Fibroblast of skin of left quadriceps (primary cell): ENCODE results near the gene SHMT2.

Experiments
- DNase-seq, 2 experiments: peaks; one replicate each; pipeline ENCODE4 v3.0.0-alpha.2; 2013; ENCODE audit warnings: low read depth in 2 of 2

SHMT2 gene

GRCh38 chr12:57214398-57214781 lies 15.1 kb upstream of the SHMT2 start:
- DNase-seq = no peak

DNA sequence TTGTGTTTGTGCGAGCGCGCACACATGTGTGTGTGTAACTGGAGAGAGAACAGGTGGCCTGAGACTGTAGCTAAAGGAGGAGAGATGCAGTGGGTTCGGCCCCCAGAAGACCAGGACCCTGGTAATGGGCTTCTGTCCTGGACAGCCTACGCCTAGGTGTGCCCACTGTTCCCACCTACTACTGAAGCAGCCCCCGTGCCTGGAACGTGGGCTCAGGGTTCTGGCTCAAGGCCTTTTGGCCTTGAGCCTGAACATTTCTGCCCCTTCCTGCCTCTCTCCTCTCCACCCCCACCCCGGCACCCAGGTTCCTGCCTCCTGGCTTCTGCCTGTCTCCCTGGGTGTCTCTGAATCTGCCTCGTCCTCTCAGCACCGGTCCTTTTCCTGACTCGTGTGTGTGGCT lies 14.4 kb upstream of the SHMT2 start:
- no peak for DNase-seq

GRCh38 chr12:57215668-57216013 lies 13.9 kb upstream of the SHMT2 start:
- DNase-seq = no peak

DNA sequence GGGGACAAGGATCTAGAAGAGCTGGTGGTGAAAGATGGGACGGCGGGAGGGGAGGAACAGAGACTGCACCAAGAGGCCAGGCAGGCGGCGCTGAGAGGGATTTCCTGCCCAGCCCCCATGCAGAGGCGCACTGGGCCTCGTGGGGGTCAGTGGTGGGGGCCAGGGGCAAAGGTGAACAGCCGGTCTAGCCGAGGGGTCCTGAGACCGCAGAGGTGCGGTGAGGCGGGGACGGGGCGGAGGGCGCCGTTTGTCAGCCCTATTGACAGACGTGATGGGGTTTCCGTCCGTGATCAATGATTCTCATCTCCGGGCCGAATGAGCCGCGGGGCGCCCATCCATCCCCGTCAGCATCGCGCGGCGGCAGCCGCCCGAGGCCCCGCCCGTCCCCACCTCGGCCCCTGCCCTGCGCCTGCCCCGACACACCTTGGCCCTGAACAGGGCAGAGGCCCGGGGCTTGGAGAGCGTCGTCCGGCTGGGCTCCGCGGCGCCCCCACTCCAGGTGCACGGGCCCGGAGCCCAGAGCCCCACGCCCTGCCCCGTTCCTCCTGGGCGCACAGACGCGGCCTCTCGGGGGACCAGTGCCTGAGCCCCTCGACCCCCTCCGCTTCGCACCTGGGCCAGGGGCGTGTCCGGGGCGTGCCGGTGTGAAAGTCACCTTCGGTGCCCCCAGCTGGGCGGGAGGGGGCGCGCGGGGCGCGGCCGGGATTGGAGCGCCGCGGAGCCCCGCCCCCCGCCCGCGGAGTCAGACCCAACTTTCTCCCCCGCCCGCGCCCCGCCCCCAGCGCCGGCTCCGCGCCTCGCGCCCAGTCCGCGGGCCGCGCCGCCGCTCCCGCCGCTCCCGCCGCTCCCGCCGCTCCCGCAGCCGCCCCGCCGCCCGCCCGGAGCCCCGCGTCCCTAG lies 13.2 kb upstream of the SHMT2 start, which contains the start of gene NXPH4:
Gene NXPH4, plus strand, starts transcription at position 781 of the 898 bp plus-strand sequence. CDS start 176 bp downstream, outside the sequence.
- no peak for DNase-seq

DNA sequence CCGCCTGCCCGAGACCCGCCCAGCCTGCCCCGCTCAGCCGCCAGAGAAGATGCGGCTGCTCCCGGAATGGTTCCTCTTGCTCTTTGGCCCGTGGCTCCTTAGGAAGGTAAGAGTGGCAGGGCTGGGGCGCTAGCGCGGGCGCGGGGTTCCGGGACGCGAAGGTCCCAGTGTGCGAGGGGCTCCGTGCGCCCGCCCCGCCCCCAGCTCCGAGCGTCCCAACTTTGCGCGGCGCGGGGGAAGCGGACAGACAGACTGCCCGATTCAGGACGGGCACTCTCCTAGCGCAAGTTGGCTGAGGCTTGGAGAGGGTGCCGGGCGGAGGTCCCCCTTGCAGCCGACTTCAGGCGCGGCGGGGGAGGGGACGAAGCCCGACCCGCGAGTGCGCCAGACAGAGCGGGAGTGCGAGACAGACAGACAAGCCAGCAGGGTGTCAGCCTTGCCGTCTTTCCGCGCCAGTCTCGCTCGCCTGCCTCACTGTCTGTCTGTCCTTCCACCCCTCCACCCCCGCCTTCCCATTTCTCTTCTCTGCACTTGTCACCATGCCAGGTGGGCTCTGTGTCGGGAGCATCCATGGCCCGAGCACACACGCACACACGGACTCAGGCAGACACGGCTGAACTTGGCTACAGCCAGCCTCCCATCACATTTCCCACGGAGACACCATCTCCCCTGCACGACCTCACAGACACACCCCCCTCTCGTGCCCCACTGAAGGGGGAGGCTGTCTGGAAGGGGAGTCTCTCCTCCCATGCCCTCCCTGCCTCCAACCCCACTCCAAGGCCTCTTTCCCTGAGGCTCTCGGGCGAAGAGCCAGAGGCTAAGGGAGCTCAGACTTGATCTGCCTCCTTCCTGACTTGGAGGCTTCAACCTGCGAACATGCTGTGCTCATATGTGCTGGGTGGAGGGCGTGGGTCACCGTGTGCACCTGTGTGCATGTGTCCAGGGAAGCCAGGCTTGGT lies 12.3 kb upstream of the SHMT2 start:
- no peak for DNase-seq

DNA sequence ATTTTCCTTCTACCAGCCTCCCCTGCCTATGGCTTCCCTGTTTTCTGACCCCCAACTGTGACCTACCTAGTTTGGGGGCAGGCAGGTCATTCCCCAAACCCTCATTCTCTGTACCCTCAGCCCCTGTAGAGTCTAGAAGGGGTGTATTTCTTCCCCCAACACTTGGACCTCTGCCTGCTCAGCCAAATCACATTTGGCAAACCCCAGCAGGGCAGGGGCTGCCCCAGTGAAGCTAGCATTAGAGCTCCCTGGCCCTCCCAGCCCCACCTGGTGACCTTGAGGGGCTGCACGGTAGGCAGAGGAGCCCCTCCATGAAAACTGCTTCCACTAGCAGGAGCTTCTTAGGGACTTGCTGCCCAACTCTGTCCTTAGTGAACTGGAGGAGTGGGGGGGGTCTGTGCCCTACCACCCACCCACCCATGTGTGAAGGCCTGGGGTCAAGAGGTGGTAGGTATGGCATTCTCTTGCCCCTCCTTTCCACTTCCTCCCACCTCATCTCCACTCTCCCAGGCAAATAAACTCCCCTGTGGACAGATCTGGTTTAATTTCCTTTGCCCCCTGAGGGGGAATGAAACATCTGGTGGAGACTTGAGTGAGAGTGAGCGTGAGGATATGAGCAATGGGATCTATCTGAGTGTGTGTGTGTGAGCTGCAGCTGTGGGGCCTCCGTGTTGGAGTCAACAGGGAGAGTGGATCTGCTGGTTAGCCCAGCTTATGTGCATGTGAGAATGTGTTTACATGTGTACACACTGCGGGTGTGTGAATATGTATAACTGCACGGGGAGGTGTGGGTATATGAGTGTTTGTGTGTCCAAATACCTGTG lies 11.3 kb upstream of the SHMT2 start:
- no peak for DNase-seq

DNA sequence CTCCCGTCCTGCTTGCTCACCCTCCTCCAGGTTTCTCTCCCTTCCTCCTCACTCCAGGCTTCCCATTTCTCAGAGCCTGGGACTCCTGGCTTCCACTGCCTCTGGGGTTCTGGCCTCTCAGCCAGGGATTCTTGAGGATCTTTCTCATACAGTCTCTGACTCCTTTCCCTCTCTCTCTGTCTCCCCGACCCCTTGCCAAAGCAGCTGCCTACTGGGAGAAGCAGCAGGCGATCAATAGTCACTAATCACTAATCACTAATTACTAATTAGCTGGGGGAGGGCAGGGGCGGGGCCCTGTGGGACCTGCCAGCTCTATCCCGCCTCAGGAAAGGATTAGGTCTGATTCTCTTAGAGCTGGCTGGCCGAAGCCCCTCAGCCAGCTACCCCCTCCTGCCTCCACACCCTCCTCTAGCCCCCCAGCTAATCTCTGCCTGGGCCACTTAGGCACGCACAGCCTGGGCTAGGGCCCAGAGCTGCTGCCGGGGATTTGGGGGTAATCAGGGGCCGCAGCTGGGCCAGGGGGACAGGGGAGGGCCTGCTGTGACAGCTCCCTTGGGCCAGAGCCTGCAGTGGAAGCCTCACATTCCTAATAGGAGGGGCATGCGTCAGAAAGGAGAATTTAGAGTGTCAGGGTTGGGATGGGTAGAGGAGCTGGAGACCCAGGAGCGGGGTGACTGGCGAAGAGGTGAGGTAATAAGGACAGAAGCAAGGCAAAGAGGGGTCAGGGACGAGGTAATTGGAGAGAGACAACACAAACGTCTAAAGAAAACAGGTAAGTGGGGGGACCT lies 10.1 kb upstream of the SHMT2 start:
- DNase-seq = no peak

DNA sequence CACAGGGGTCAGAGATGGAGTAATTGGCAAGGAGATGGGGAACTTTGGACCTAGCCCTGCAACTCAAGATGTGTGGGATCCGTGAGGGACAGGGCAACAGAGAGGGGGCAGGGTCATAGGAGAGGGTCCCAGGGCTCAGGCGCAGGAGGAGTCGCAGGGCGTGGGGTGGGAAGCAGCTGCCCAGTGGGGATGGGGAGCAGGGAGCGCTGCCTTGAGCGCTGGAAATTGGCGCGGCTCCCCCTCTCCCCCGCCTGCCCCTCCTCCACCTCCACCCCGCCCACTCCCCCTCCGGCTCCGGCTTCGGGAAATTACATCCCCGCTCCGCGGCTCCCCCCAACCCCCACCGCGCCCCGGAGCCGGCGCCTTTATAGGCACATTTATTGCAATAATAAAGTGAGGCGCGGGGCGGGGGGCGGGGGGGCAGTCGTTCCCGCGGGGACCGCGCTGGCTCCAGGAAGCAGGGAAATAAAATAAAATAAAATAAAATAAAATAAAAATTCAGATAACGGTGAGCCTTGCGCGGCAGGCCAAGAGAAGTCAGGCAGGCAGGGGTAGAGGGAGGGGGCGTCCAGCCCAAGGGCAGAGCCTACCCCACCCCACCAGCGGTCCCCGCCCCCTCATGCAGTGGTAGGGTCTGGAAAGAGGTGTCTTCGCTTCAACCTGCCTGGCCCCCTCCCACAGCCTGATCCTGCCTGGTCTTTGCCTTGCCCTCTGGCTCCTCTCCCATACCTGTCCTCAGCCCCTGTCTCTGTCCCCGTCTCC lies 9.3 kb upstream of the SHMT2 start:
- no peak for DNase-seq

GRCh38 chr12:57220770-57221168 lies 8.7 kb upstream of the SHMT2 start:
- DNase-seq = no peak

GRCh38 chr12:57221169-57221917 lies 8.2 kb upstream of the SHMT2 start:
- no peak for DNase-seq

- DNase-seq = no peak
These were observed 7.0 kb upstream of the SHMT2 start for GRCh38 chr12:57222286-57223190.

DNA sequence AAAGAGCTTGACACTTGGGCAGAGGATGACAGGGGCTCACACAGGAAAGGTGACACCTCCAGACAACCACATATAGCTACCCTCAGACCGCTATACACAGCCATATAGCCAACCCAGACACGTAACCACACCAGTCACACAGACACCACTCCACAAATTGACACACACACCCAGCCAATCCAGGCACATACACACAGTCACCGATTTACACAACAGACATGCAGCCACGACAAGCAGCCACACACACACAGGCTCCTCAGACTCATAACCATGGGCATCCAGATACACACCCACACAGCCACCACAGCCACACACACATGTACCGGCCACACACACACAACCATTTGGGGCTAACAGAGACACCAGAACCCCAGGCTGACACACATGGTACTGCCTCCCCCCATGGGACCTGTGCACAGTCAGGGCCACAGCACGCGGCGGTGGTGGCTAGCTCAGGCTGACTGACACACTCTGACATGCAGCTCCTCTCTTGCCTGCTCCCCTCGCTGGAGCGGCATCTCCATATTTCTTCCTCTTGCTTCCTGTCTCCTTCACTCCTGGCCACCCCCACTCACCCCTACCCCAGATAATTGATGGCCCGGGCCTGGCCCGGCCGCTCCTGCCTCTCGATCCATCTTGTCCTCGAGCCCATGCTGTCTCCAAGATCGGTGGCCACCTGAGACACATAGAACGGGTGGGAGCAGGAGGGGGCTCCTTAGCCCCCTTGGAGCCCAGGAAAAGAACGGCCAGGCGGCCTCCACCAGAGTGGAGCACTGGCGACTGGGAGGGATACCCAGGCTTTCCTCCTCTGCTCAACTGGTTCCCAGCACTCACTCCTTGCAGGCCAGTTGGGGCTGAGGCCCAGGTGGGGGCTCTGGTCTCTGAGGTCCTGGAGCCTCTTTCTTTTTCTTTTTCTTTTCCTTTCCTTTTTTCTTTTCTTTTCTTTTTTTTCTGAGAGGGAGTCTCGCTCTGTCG lies 6.0 kb upstream of the SHMT2 start:
- no peak for DNase-seq

DNA sequence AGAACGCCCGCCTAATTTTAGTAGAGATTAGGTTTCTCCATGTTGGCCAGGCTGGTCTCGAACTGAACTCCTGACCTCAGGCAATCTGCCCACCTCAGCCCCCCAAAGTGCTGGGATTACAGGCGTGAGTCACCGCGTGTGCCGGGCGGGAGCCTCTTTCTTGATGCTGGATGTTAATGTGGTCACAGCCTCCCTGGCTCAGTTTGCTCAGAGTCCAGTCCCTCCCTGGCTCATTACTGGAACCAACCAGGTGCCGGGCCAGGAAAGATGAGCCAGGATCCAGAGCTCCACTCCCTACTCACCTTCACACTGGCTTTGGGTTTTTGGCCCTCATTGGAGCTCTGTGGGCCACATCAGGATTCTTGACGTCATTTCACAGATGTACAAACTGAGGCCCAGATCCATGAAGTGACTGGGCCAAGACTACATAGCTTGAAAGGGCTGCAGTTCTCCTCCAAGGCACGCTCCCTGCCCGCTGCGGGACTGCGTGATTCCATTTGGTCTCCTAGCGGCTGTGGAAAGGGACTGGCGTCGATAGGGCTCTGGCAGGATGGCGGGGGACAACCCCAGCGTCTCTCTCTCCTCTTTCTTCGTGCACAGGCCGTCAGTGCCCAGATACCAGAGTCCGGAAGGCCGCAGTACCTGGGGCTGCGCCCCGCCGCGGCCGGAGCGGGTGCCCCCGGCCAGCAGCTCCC lies 5.1 kb upstream of the SHMT2 start:
- DNase-seq = no peak

DNA sequence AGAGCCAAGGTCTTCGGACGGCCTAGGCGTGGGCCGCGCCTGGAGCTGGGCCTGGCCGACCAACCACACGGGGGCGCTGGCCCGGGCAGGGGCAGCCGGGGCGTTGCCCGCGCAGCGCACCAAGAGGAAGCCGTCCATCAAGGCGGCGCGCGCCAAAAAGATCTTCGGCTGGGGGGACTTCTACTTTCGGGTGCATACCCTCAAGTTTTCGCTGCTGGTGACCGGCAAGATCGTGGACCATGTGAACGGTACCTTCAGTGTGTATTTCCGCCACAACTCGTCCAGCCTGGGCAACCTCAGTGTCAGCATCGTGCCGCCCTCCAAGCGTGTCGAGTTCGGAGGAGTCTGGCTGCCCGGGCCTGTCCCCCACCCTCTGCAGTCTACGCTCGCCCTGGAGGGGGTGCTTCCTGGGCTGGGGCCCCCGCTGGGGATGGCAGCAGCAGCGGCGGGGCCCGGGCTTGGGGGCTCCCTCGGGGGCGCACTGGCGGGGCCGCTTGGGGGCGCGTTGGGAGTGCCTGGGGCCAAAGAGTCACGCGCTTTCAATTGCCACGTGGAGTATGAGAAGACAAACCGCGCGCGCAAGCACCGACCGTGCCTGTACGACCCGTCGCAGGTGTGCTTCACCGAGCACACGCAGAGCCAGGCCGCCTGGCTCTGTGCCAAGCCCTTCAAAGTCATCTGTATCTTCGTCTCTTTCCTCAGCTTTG lies 4.4 kb upstream of the SHMT2 start:
- DNase-seq = no peak

GRCh38 chr12:57225680-57226210 lies 3.8 kb upstream of the SHMT2 start:
- DNase-seq = no peak
